Measurements from ENCODE around the gene OLA1.

GRCh38 chr2:174153757-174154680 lies 94.3 kb downstream of the OLA1 start:
- TF ChIP-seq POLR2A (IDR thresholded peaks at IDR 0.05): no peak
- TF ChIP-seq, protein P1, sequence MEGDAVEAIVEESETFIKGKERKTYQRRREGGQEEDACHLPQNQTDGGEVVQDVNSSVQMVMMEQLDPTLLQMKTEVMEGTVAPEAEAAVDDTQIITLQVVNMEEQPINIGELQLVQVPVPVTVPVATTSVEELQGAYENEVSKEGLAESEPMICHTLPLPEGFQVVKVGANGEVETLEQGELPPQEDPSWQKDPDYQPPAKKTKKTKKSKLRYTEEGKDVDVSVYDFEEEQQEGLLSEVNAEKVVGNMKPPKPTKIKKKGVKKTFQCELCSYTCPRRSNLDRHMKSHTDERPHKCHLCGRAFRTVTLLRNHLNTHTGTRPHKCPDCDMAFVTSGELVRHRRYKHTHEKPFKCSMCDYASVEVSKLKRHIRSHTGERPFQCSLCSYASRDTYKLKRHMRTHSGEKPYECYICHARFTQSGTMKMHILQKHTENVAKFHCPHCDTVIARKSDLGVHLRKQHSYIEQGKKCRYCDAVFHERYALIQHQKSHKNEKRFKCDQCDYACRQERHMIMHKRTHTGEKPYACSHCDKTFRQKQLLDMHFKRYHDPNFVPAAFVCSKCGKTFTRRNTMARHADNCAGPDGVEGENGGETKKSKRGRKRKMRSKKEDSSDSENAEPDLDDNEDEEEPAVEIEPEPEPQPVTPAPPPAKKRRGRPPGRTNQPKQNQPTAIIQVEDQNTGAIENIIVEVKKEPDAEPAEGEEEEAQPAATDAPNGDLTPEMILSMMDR (IDR thresholded peaks at IDR 0.05): no peak

Data from esophagus squamous epithelium (tissue), 4 donors.